H9 (cell line): ENCODE measurements around the gene SMAD7. TPM values are rescaled to one million over a fixed set of nuclear protein-coding genes. Genes with fewer than 3 reads are reported as not detected.

Experiments used
- DNase-seq: peaks from one replicate; pipeline ENCODE4 v3.0.0-alpha.2; 2017
- H2AFZ ChIP-seq: one replicate; pipeline ENCODE4 v1.6.1; 2013; ENCODE audit warnings: mild to moderate bottlenecking, low read length, control low read depth, moderate library complexity
- H2AK5ac ChIP-seq: 2 replicates; pipeline ENCODE4 v1.6.1; 2013; ENCODE audit warnings: low read length, control low read depth, mixed read lengths; ENCODE audit not compliant: insufficient read length
- H2BK120ac ChIP-seq: one replicate; pipeline ENCODE4 v1.6.1; 2013; ENCODE audit warnings: low read depth, mild to moderate bottlenecking, low read length, control low read depth, inconsistent platforms; ENCODE audit not compliant: poor library complexity, severe bottlenecking
- H2BK12ac ChIP-seq: 2 replicates; pipeline ENCODE4 v1.6.1; 2013; ENCODE audit warnings: low read length, control low read depth, mixed read lengths, low read depth; ENCODE audit not compliant: insufficient read length
- H2BK15ac ChIP-seq: 2 replicates; pipeline ENCODE4 v1.6.1; 2013; ENCODE audit warnings: low read depth, low read length, control low read depth
- H2BK20ac ChIP-seq: one replicate; pipeline ENCODE4 v1.6.1; 2013; ENCODE audit warnings: low read depth, mild to moderate bottlenecking, low read length, control low read depth, inconsistent platforms; ENCODE audit not compliant: poor library complexity, severe bottlenecking
- H2BK5ac ChIP-seq: 2 replicates; pipeline ENCODE4 v1.6.1; 2013; ENCODE audit warnings: low read length, control low read depth, mixed read lengths; ENCODE audit not compliant: insufficient read length
- H3K14ac ChIP-seq: 2 replicates; pipeline ENCODE4 v1.6.1; 2013; ENCODE audit warnings: low read length, control low read depth; ENCODE audit not compliant: insufficient read depth
- H3K18ac ChIP-seq: 2 replicates; pipeline ENCODE4 v1.6.1; 2013; ENCODE audit warnings: low read depth, mild to moderate bottlenecking, mixed read lengths, low read length, control low read depth; ENCODE audit not compliant: insufficient read length
- H3K23ac ChIP-seq: 2 replicates; pipeline ENCODE4 v1.6.1; 2013; ENCODE audit warnings: low read length, control low read depth, mixed read lengths, low read depth; ENCODE audit not compliant: insufficient read length
- H3K23me2 ChIP-seq: 2 replicates; pipeline ENCODE4 v1.6.1; 2013; ENCODE audit warnings: low read depth, mild to moderate bottlenecking, mixed read lengths, low read length, control low read depth; ENCODE audit not compliant: insufficient read length, poor library complexity, severe bottlenecking
- H3K27ac ChIP-seq: 2 replicates; pipeline ENCODE4 v1.5.1; 2013; ENCODE audit warnings: low read length, control low read depth, mixed read lengths, low read depth; ENCODE audit not compliant: insufficient read length
- H3K27me3 ChIP-seq: 2 replicates; pipeline ENCODE4 v1.6.1; 2013; ENCODE audit warnings: low read length, control low read depth, inconsistent platforms; ENCODE audit not compliant: insufficient read depth
- H3K4ac ChIP-seq: 2 replicates; pipeline ENCODE4 v1.6.1; 2013; ENCODE audit warnings: low read depth, mild to moderate bottlenecking, control low read depth, inconsistent platforms, low read length, moderate library complexity
- H3K4me1 ChIP-seq: 2 replicates; pipeline ENCODE4 v1.6.1; 2013; ENCODE audit warnings: low read length, control low read depth, inconsistent platforms; ENCODE audit not compliant: insufficient read depth
- H3K4me2 ChIP-seq: 2 replicates; pipeline ENCODE4 v1.6.1; 2013; ENCODE audit warnings: low read length, control low read depth, mixed read lengths; ENCODE audit not compliant: insufficient read length, insufficient read depth
- H3K56ac ChIP-seq: 2 replicates; pipeline ENCODE4 v1.6.1; 2013; ENCODE audit warnings: low read depth, mild to moderate bottlenecking, mixed read lengths, low read length, control low read depth; ENCODE audit not compliant: insufficient read length
- H3K79me1 ChIP-seq: 2 replicates; pipeline ENCODE4 v1.6.1; 2013; ENCODE audit warnings: low read depth, mild to moderate bottlenecking, moderate library complexity, low read length, control low read depth, inconsistent platforms; ENCODE audit not compliant: insufficient read depth, poor library complexity, severe bottlenecking
- H3K79me2 ChIP-seq: 2 replicates; pipeline ENCODE4 v1.6.1; 2013; ENCODE audit warnings: low read length, control low read depth, inconsistent platforms; ENCODE audit not compliant: insufficient read depth
- H3K9ac ChIP-seq: 2 replicates; pipeline ENCODE4 v1.6.1; 2013; ENCODE audit warnings: low read length, control low read depth, mixed read lengths; ENCODE audit not compliant: insufficient read length; ENCODE audit errors: extremely low read depth
- H3K9me3 ChIP-seq: one replicate; pipeline ENCODE4 v1.6.1; 2013; ENCODE audit warnings: low read depth, low read length, inconsistent platforms; ENCODE audit not compliant: control insufficient read depth
- H3T11ph ChIP-seq: one replicate; pipeline ENCODE4 v1.6.1; 2013; ENCODE audit warnings: mild to moderate bottlenecking, low read length, control low read depth, inconsistent platforms
- H4K20me1 ChIP-seq: one replicate; pipeline ENCODE4 v1.6.1; 2013; ENCODE audit not compliant: control insufficient read depth, insufficient read length, insufficient read depth
- H4K5ac ChIP-seq: 2 replicates; pipeline ENCODE4 v1.6.1; 2013; ENCODE audit warnings: low read depth, mild to moderate bottlenecking, mixed read lengths, low read length, control low read depth; ENCODE audit not compliant: insufficient read length
- H4K8ac ChIP-seq: replicated peaks from 2 replicates; pipeline ENCODE4 v1.6.1; 2013; ENCODE audit warnings: low read length, control low read depth, mixed read lengths, low read depth; ENCODE audit not compliant: insufficient read length
- H4K91ac ChIP-seq: 2 replicates; pipeline ENCODE4 v1.6.1; 2013; ENCODE audit warnings: low read depth, mild to moderate bottlenecking, moderate library complexity, mixed read lengths, low read length, control low read depth; ENCODE audit not compliant: insufficient read length
- H3K27ac Mint-ChIP-seq, 3 experiments: 2 replicates in 2 of 3; 3 replicates in 1 of 3; pipeline ENCODE4 v1.8.0; 2020 to 2021; ENCODE audit warnings: mixed read lengths in 3 of 3, mild to moderate bottlenecking in 1 of 3, moderate library complexity in 1 of 3
- H3K27me3 Mint-ChIP-seq: 2 replicates; pipeline ENCODE4 v1.8.0; 2021; ENCODE audit warnings: low read depth, mild to moderate bottlenecking, moderate library complexity, mixed read lengths
- H3K36me3 Mint-ChIP-seq, 3 experiments: 2 replicates in 2 of 3; 3 replicates in 1 of 3; pipeline ENCODE4 v1.8.0; 2020 to 2021; ENCODE audit warnings: low read depth in 3 of 3, mixed read lengths in 3 of 3; ENCODE audit not compliant: insufficient read depth in 1 of 3
- H3K4me1 Mint-ChIP-seq, 2 experiments: 2 replicates each; pipeline ENCODE4 v1.8.0; 2020; ENCODE audit warnings: mixed read lengths in 2 of 2
- H3K4me3 Mint-ChIP-seq, 2 experiments: 2 replicates in 1 of 2; 3 replicates in 1 of 2; pipeline ENCODE4 v1.8.0; 2020 to 2021; ENCODE audit warnings: mild to moderate bottlenecking in 2 of 2, mixed read lengths in 2 of 2, moderate library complexity in 1 of 2
- H3K9me3 Mint-ChIP-seq, 2 experiments: 2 replicates in 1 of 2; 3 replicates in 1 of 2; pipeline ENCODE4 v1.8.0; 2020; ENCODE audit warnings: mild to moderate bottlenecking in 2 of 2, mixed read lengths in 2 of 2, moderate library complexity in 1 of 2
- CTCF ChIP-seq: fragments of 200-600 bp; sonication (generic); conservative IDR thresholded peaks from 3 replicates; pipeline ENCODE4 v1.8.0; 2021; ENCODE audit warnings: antibody characterized with exemption, mild to moderate bottlenecking
- WGBS: extraction: QIAGEN DNeasy Blood & Tissue Kit; methylation state at CpG from one replicate; pipeline ENCODE4 v1.1.7; 2013; ENCODE audit warnings: missing lambda C conversion rate, low lambda C conversion rate, mixed read lengths; ENCODE audit not compliant: insufficient read length; ENCODE audit errors: extremely low coverage; 5-methylcytosine and 5-hydroxymethylcytosine counted together
- total RNA-seq: library from RNA; stranded (reverse); gene quantifications from 2 replicates; pipeline ENCODE4 v1.2.1, GENCODE V29; 2021

Gene SMAD7
- total RNA-seq, 1 experiment from 2014 or later: 27.7 TPM

GRCh38 chr18:48986851-48987761 lies 36.3 kb upstream of the SMAD7 start:
- no peak overlapping the region for H3K23ac ChIP-seq
- no peaks in the 10 kb centered on the region for H4K20me1 ChIP-seq
- DNase-seq: no peak
- no peaks in the 10 kb centered on the region for H3K79me2 ChIP-seq
- no peak overlapping the region for H2BK120ac ChIP-seq
- no peak for TF ChIP-seq CTCF
- no peak overlapping the region for H3K18ac ChIP-seq
- no peak overlapping the region for H3K9ac ChIP-seq
- no peaks in the 10 kb centered on the region for H3K79me1 ChIP-seq
- no CpG with 5 or more reads among the region's 20 CpGs for WGBS
- H3K4me1 ChIP-seq: peaks cover 4% of the 10 kb centered on the region; the same call in 1 of the 2 replicates
- no peak overlapping the region for H2BK12ac ChIP-seq
- H3K36me3 Mint-ChIP-seq: no peaks in the 10 kb centered on the region; a peak in 1 of 7 replicates
- H3T11ph ChIP-seq: no peak overlapping the region
- H3K56ac ChIP-seq: no peak overlapping the region
- H2BK20ac ChIP-seq: no peak overlapping the region
- no peaks in the 10 kb centered on the region; the same call in 1 of the 2 replicates for H3K27me3 Mint-ChIP-seq
- no peak overlapping the region for H3K27ac ChIP-seq
- H2BK15ac ChIP-seq: no peak overlapping the region
- H3K9me3 Mint-ChIP-seq: peaks cover 0 to 2% of the 10 kb centered on the region in 2 experiments; a peak in 2 of 5 replicates
- no peak overlapping the region for H2AK5ac ChIP-seq
- H4K91ac ChIP-seq: no peak overlapping the region
- H4K8ac ChIP-seq: no peak overlapping the region
- H2BK5ac ChIP-seq: no peak overlapping the region
- H2AFZ ChIP-seq: no peak overlapping the region
- H3K27me3 ChIP-seq: no peaks in the 10 kb centered on the region
- no peaks in the 10 kb centered on the region for H3K23me2 ChIP-seq
- no peak overlapping the region for H3K4me3 Mint-ChIP-seq
- peak overlapping the region in 1 of 3 experiments; percentile 12; a peak in 2 of 7 replicates for H3K27ac Mint-ChIP-seq
- H3K14ac ChIP-seq: no peak overlapping the region
- H3K4me2 ChIP-seq: no peak overlapping the region
- no peaks in the 10 kb centered on the region for H3K9me3 ChIP-seq
- no peak overlapping the region for H4K5ac ChIP-seq
- no peak overlapping the region for H3K4ac ChIP-seq
- peaks cover 28 to 41% of the 10 kb centered on the region in 2 experiments for H3K4me1 Mint-ChIP-seq
